Measurements from ENCODE around the gene RNF14. TPM values are rescaled to one million over a fixed set of nuclear protein-coding genes. Genes with fewer than 3 reads are reported as not detected.

RNF14 gene
- total and polyA plus RNA-seq, 2 donors (not counting 3 experiments of a cell fraction or from before 2014, with no cell fraction given): 23.5 to 55.9 TPM

GRCh38 chr5:141919218-141920119, 49.4 kb upstream of the RNF14 start:
- Histone ChIP-seq H3K27me3 (ENCODE audit: control insufficient read depth in 2 of 2, insufficient read depth in 2 of 2, low read length in 2 of 2) (peaks cover 0 to 4% of the 10 kb centered on the region in 2 experiments), H3K36me3 (ENCODE audit: control insufficient read depth in 2 of 2, extremely low read depth in 1 of 2, insufficient read depth in 2 of 2, low read length in 2 of 2) (no peaks in the 10 kb centered on the region), H3K9me1 (replicated peaks; ENCODE audit: control insufficient read depth, extremely low read depth, insufficient read depth, low read length) (no peaks in the 10 kb centered on the region), H3K4me3 (replicated peaks in 1 of 3; ENCODE audit: insufficient read depth in 1 of 3, low read depth in 1 of 3, low read length in 3 of 3) (no peak overlapping the region), H3K9ac (replicated peaks; ENCODE audit: extremely low read depth, insufficient read depth, low read length) (no peak overlapping the region), H3K4me2 (ENCODE audit: insufficient read depth, low read length) (no peak overlapping the region), H4K20me1 (replicated peaks; ENCODE audit: control insufficient read depth, extremely low read depth, insufficient read depth, low read length) (no peaks in the 10 kb centered on the region), H3K79me2 (ENCODE audit: control insufficient read depth, insufficient read depth, low read length) (peaks cover 5% of the 10 kb centered on the region), H3K4me1 (ENCODE audit: control insufficient read depth, extremely low read depth, insufficient read depth, low read length) (peaks cover 11% of the 10 kb centered on the region), H3K9me3 (replicated peaks; ENCODE audit: control insufficient read depth, insufficient read depth, low read length) (no peaks in the 10 kb centered on the region), H3K27ac (ENCODE audit: insufficient read depth, low read depth, low read length) (no peak overlapping the region), H2AFZ (ENCODE audit: low read depth, low read length) (no peak overlapping the region)
- POLR2A ChIA-PET: no interaction called here
- no peak for FAIRE-seq
- dilution Hi-C loops (cut with MboI; ENCODE audit: extremely low pct_ligation_motif_present, low sequenced_read_pairs): no loop called here
- intact Hi-C loops (cut with micrococcal nuclease): no loop called here
- no peak for TF ChIP-seq MYC (IDR thresholded peaks at IDR 0.05; ENCODE audit: low read depth, low read length)
- TF ChIP-seq GATA2 (IDR thresholded peaks at IDR 0.05; ENCODE audit: insufficient read depth, insufficient read length, low read depth, low read length): no peak
- no peak for TF ChIP-seq CTCF (IDR thresholded peaks at IDR 0.05; ENCODE audit: extremely low read depth in 1 of 2, insufficient read depth in 1 of 2, low read depth in 1 of 2, low read length in 2 of 2)
- TF ChIP-seq POLR2AphosphoS5 (IDR thresholded peaks at IDR 0.05; ENCODE audit: insufficient read depth, low read depth, low read length): no peak
- TF ChIP-seq JUN (IDR thresholded peaks at IDR 0.05; ENCODE audit: borderline replicate concordance, insufficient read depth, insufficient read length, low read depth): no peak
- no peak for TF ChIP-seq MAX (IDR thresholded peaks at IDR 0.05; ENCODE audit: insufficient read depth, insufficient read length)
- no peak for TF ChIP-seq POLR2A (IDR thresholded peaks at IDR 0.05; ENCODE audit: low read depth, low read length)
- no peak for TF ChIP-seq EZH2 (IDR thresholded peaks at IDR 0.05; ENCODE audit: borderline replicate concordance, low read depth, low read length, severe bottlenecking)
- no peak for TF ChIP-seq FOS (IDR thresholded peaks at IDR 0.05; ENCODE audit: borderline replicate concordance, insufficient read depth, low read length)
- no peak for DNase-seq (ENCODE audit: low read depth, low spot score)
- BruUV-seq (replicated peaks): no TSS peak
- CTCF ChIA-PET: interaction anchor here (3.5 kb wide), 1 partner anchor 41 kb away, joined by 17 read pairs; no protein-coding TSS in a partner anchor

All from endothelial cell of umbilical vein (primary cell).